IMR-90 (cell line): ENCODE data around the gene HORMAD2. TPM values are rescaled to one million over a fixed set of nuclear protein-coding genes. Genes with fewer than 3 reads are reported as not detected.

Experiments used
- ATAC-seq: fragments of 200-7000 bp; cut with Tn5 transposase; 2 replicates; pipeline ENCODE4 v1.9.1; 2020; ENCODE audit warnings: low read depth, mild to moderate bottlenecking, moderate library complexity
- BruUV-seq: library from RNA; stranded (reverse); fragments of 400-500 nt; replicated peaks from 2 replicates; lab custom pipeline; 2021; lab: Mats Ljungman, UMichigan
- CTCF ChIA-PET: fragments of 300-600 bp; formaldehyde crosslinking; extraction: SDS; loops from one replicate; lab custom pipeline; 2021; ENCODE audit warnings: antibody characterized with exemption; lab: Yijun Ruan, JAX
- POLR2A ChIA-PET: fragments of 300-600 bp; sonication (Branson Sonifier 250); formaldehyde crosslinking; loops from one replicate; lab custom pipeline; 2022; ENCODE audit warnings: antibody characterized with exemption; ENCODE audit not compliant: unreplicated experiment; lab: Charles Lee
- DNase-seq: peaks from one replicate; pipeline ENCODE4 v3.0.0; 2013
- H2AFZ ChIP-seq: replicated peaks from 2 replicates; pipeline ENCODE3; 2013; ENCODE audit warnings: low read length, mild to moderate bottlenecking; ENCODE audit not compliant: poor library complexity
- H2AK5ac ChIP-seq: 2 replicates; pipeline ENCODE4 v1.6.1; 2013; ENCODE audit warnings: low read depth, low read length, inconsistent platforms
- H2AK9ac ChIP-seq: replicated peaks from 2 replicates; pipeline ENCODE3; 2013; ENCODE audit warnings: mild to moderate bottlenecking, low read depth, low read length, moderate library complexity; ENCODE audit not compliant: poor library complexity
- H2BK120ac ChIP-seq: 2 replicates; pipeline ENCODE4 v1.6.1; 2013; ENCODE audit warnings: low read depth, low read length, inconsistent platforms
- H2BK15ac ChIP-seq: 3 replicates; pipeline ENCODE4 v1.6.1; 2013; ENCODE audit warnings: low read depth, low read length, inconsistent platforms
- H2BK20ac ChIP-seq: 2 replicates; pipeline ENCODE4 v1.6.1; 2013; ENCODE audit warnings: low read depth, mild to moderate bottlenecking, inconsistent platforms, low read length, moderate library complexity
- H2BK5ac ChIP-seq: 2 replicates; pipeline ENCODE4 v1.6.1; 2013; ENCODE audit warnings: mild to moderate bottlenecking, low read depth, low read length, inconsistent platforms; ENCODE audit not compliant: poor library complexity, severe bottlenecking
- H3K14ac ChIP-seq: replicated peaks from 2 replicates; pipeline ENCODE4 v1.6.1; 2013; ENCODE audit warnings: low read depth, low read length, inconsistent platforms
- H3K18ac ChIP-seq: 2 replicates; pipeline ENCODE4 v1.6.1; 2013; ENCODE audit warnings: low read depth, low read length, control low read depth
- H3K23ac ChIP-seq: 2 replicates; pipeline ENCODE4 v1.6.1; 2013; ENCODE audit warnings: low read depth, low read length, inconsistent platforms
- H3K27ac ChIP-seq: 2 replicates; pipeline ENCODE4 v1.5.1; 2013; ENCODE audit warnings: mild to moderate bottlenecking, control low read depth, low read length; ENCODE audit not compliant: insufficient read depth
- H3K27me3 ChIP-seq: 2 replicates; pipeline ENCODE4 v1.6.1; 2013; ENCODE audit warnings: low read length; ENCODE audit not compliant: control insufficient read depth, insufficient read depth
- H3K36me3 ChIP-seq: 2 replicates; pipeline ENCODE4 v1.6.1; 2013; ENCODE audit warnings: low read length, mixed read lengths; ENCODE audit not compliant: control insufficient read depth, insufficient read depth
- H3K4ac ChIP-seq: 2 replicates; pipeline ENCODE4 v1.6.1; 2013; ENCODE audit warnings: low read depth, low read length, inconsistent platforms
- H3K4me1 ChIP-seq: 2 replicates; pipeline ENCODE4 v1.6.1; 2013; ENCODE audit warnings: low read length, mixed read lengths; ENCODE audit not compliant: control insufficient read depth, insufficient read depth
- H3K4me2 ChIP-seq: 2 replicates; pipeline ENCODE4 v1.6.1; 2013; ENCODE audit warnings: low read depth, mild to moderate bottlenecking, control low read depth, low read length, moderate library complexity
- H3K4me3 ChIP-seq: 2 replicates; pipeline ENCODE4 v1.5.1; 2013; ENCODE audit warnings: low read depth, mild to moderate bottlenecking, control low read depth, low read length, moderate library complexity; ENCODE audit not compliant: insufficient read depth
- H3K56ac ChIP-seq: 2 replicates; pipeline ENCODE4 v1.6.1; 2013; ENCODE audit warnings: low read length, inconsistent platforms; ENCODE audit not compliant: insufficient read depth; ENCODE audit errors: extremely low read depth
- H3K79me1 ChIP-seq, 2 experiments: 2 replicates each; pipeline ENCODE4 v1.6.1; 2013; ENCODE audit warnings: low read length in 2 of 2, inconsistent platforms in 1 of 2, low read depth in 1 of 2
- H3K9ac ChIP-seq: 2 replicates; pipeline ENCODE4 v1.6.1; 2013; ENCODE audit warnings: low read depth, low read length, control low read depth
- H3K9me1 ChIP-seq: 2 replicates; pipeline ENCODE4 v1.6.1; 2013; ENCODE audit warnings: low read length, inconsistent platforms; ENCODE audit not compliant: insufficient read depth
- H3K9me3 ChIP-seq: 2 replicates; pipeline ENCODE4 v1.6.1; 2013; ENCODE audit warnings: low read length; ENCODE audit not compliant: control insufficient read depth, insufficient read depth
- H4K20me1 ChIP-seq: 2 replicates; pipeline ENCODE4 v1.6.1; 2013; ENCODE audit warnings: low read length, inconsistent platforms; ENCODE audit not compliant: insufficient read depth
- H4K5ac ChIP-seq: 2 replicates; pipeline ENCODE4 v1.6.1; 2013; ENCODE audit warnings: mild to moderate bottlenecking, low read depth, low read length, control low read depth
- H4K8ac ChIP-seq, 2 experiments: 2 replicates each; pipeline ENCODE4 v1.6.1; 2013; ENCODE audit warnings: low read depth in 2 of 2, low read length in 2 of 2, control low read depth in 1 of 2, inconsistent platforms in 1 of 2
- H4K91ac ChIP-seq: 2 replicates; pipeline ENCODE4 v1.6.1; 2013; ENCODE audit warnings: low read depth, low read length, inconsistent platforms; ENCODE audit not compliant: insufficient read depth
- BHLHE40 ChIP-seq: fragments of 150-350 bp; IDR thresholded peaks from 2 replicates; pipeline ENCODE4 v1.6.1; 2016; ENCODE audit warnings: mild to moderate bottlenecking, low read depth, low read length
- CEBPB ChIP-seq: IDR thresholded peaks from 2 replicates; pipeline ENCODE4 v1.6.1; 2012; ENCODE audit warnings: low read depth, low read length, improper control_type of control experiment
- CHD1 ChIP-seq: IDR thresholded peaks from 2 replicates; pipeline ENCODE4 v1.6.1; 2012; ENCODE audit warnings: low read depth, low read length, improper control_type of control experiment
- CTCF ChIP-seq: conservative IDR thresholded peaks from 2 replicates; pipeline ENCODE4 v1.5.1; 2012; ENCODE audit warnings: mild to moderate bottlenecking, low read depth, low read length, improper control_type of control experiment
- FOS ChIP-seq: fragments of 150-350 bp; IDR thresholded peaks from 2 replicates; pipeline ENCODE4 v1.6.1; 2016; ENCODE audit warnings: low read depth, low read length
- MAFK ChIP-seq: IDR thresholded peaks from 2 replicates; pipeline ENCODE4 v1.6.1; 2012; ENCODE audit warnings: low read depth, low read length, improper control_type of control experiment
- MAZ ChIP-seq: IDR thresholded peaks from 2 replicates; pipeline ENCODE4 v1.6.1; 2012; ENCODE audit warnings: low read depth, mild to moderate bottlenecking, low read length, improper control_type of control experiment, moderate library complexity, borderline replicate concordance
- NFE2L2 ChIP-seq: fragments of 150-350 bp; IDR thresholded peaks from 2 replicates; pipeline ENCODE4 v1.6.1; 2016; ENCODE audit warnings: low read depth, mild to moderate bottlenecking, low read length
- POLR2A ChIP-seq: IDR thresholded peaks from 2 replicates; pipeline ENCODE4 v1.6.1; 2012; ENCODE audit warnings: mild to moderate bottlenecking, low read depth, low read length
- RCOR1 ChIP-seq: IDR thresholded peaks from 2 replicates; pipeline ENCODE4 v1.6.1; 2012; ENCODE audit warnings: mild to moderate bottlenecking, low read length, improper control_type of control experiment; ENCODE audit not compliant: insufficient replicate concordance
- RFX5 ChIP-seq: IDR thresholded peaks from 2 replicates; pipeline ENCODE4 v1.8.0; 2012; ENCODE audit warnings: low read depth, mild to moderate bottlenecking, low read length, moderate library complexity
- SMC3 ChIP-seq: fragments of 150-350 bp; IDR thresholded peaks from 2 replicates; pipeline ENCODE4 v1.6.1; 2016; ENCODE audit warnings: low read depth, mild to moderate bottlenecking, antibody characterized with exemption, low read length, moderate library complexity
- USF2 ChIP-seq: fragments of 150-350 bp; IDR thresholded peaks from 2 replicates; pipeline ENCODE4 v1.6.1; 2017; ENCODE audit warnings: mild to moderate bottlenecking, antibody characterized with exemption, low read length, low read depth
- WGBS, 2 experiments: methylation state at CpG; one replicate each; pipeline versions ENCODE4 v1.1.5 to v1.1.7; 2013; ENCODE audit warnings: missing lambda C conversion rate in 2 of 2; ENCODE audit not compliant: insufficient read length in 1 of 2; ENCODE audit errors: extremely low coverage in 2 of 2; 5-methylcytosine and 5-hydroxymethylcytosine counted together
- dilution Hi-C: fragments of 300-500 bp; cut with HindIII; formaldehyde crosslinking; loops from one replicate; pipeline ENCODE4 v1.14.3; 2018; ENCODE audit warnings: low sequenced_read_pairs; ENCODE audit not compliant: unreplicated experiment
- in situ Hi-C: fragments of 300-500 bp; cut with MboI; formaldehyde crosslinking; loops from 3 replicates; pipeline ENCODE4 v1.14.3; 2019; ENCODE audit warnings: low sequenced_read_pairs, inconsistent platforms, mixed read lengths
- intact Hi-C: fragments of 100-400 bp; cut with micrococcal nuclease; formaldehyde crosslinking; loops from 2 replicates; pipeline ENCODE4 v1.10.0; 2022
- polyA plus RNA-seq, 3 experiments: library from polyadenylated mRNA; depleted of rRNA; stranded (reverse); fragments of >200 nt; gene quantifications; 2 replicates each; pipeline ENCODE4 v1.2.3, GENCODE V29; 2012; ENCODE audit warnings: low replicate concordance in 1 of 3
- total RNA-seq: library from RNA; depleted of rRNA; stranded (reverse); fragments of >200 nt; gene quantifications from 2 replicates; pipeline ENCODE4 v1.2.3, GENCODE V29; 2012

The HORMAD2 gene
- total and polyA plus RNA-seq, 2 of the 4 experiments (the other 2 are of a cell fraction): not detected

GRCh38 chr22:30220338-30221012 lies 140.2 kb downstream of the HORMAD2 start:
- H3K27ac ChIP-seq: no peak overlapping the region
- no peak overlapping the region for H3K23ac ChIP-seq
- H4K5ac ChIP-seq: no peak overlapping the region
- H3K4me2 ChIP-seq: no peak overlapping the region
- no peak overlapping the region for H2AFZ ChIP-seq
- H2AK5ac ChIP-seq: peak overlapping the region; percentile 31; the same call in 1 of the 2 replicates
- ChIA-PET CTCF (no interaction called here), POLR2A (no interaction called here)
- no peak overlapping the region for H3K56ac ChIP-seq
- in situ Hi-C loops: no loop called here
- no peak overlapping the region for H2BK5ac ChIP-seq
- WGBS, 2 experiments: 90% methylated on average over 2 of the region's 7 CpGs; no CpG with 5 or more reads in 1 of the 2 experiments
- H3K4ac ChIP-seq: peak overlapping the region; percentile 29; the same call in 1 of the 2 replicates
- H3K18ac ChIP-seq: no peak overlapping the region
- dilution Hi-C loops: no loop called here
- no TSS peak for BruUV-seq
- H3K27me3 ChIP-seq: no peaks in the 10 kb centered on the region
- H3K9me3 ChIP-seq: peaks cover 4% of the 10 kb centered on the region
- peak overlapping the region; percentile 13; the same call in 1 of the 2 replicates for H2BK120ac ChIP-seq
- H3K9me1 ChIP-seq: 0 out of 2 replicates have a peak, but pooled peaks cover 4% of the 10 kb centered on the region
- no peak overlapping the region for H3K4me3 ChIP-seq
- H3K36me3 ChIP-seq: no peaks in the 10 kb centered on the region
- no peak overlapping the region for H3K9ac ChIP-seq
- no peaks in the 10 kb centered on the region for H4K20me1 ChIP-seq
- no peak overlapping the region for H4K8ac ChIP-seq
- H2BK15ac ChIP-seq: peak overlapping the region; percentile 27; the same call in 2 of the 3 replicates
- DNase-seq (no peak), ATAC-seq (no peak)
- H3K14ac ChIP-seq: no peak overlapping the region
- no peak overlapping the region for H2AK9ac ChIP-seq
- peaks cover 13% of the 10 kb centered on the region for H3K4me1 ChIP-seq
- no peak overlapping the region for H2BK20ac ChIP-seq
- H4K91ac ChIP-seq: 0 out of 2 replicates have a peak overlapping the region, but pooled peaks have one; percentile 38
- no peak for TF ChIP-seq CEBPB
- TF ChIP-seq SMC3: no peak
- TF ChIP-seq RCOR1: no peak
- TF ChIP-seq BHLHE40: no peak
- no peak for TF ChIP-seq CTCF
- TF ChIP-seq MAFK: no peak
- no peak for TF ChIP-seq USF2
- no peak for TF ChIP-seq FOS
- no peak for TF ChIP-seq NFE2L2
- TF ChIP-seq CHD1: no peak
- no peak for TF ChIP-seq POLR2A
- no peak for TF ChIP-seq MAZ
- no peak for TF ChIP-seq RFX5
- intact Hi-C loops: no loop called here
- H3K79me1 ChIP-seq: no peaks in the 10 kb centered on the region
